GM19452 (cell line): ENCODE data around the gene HIKESHI.

ENCODE experiments used
- ATAC-seq: cut with Tn5 transposase; IDR thresholded peaks from one replicate; pipeline ENCODE4 v1.9.1; 2021; ENCODE audit not compliant: unreplicated experiment

HIKESHI gene

GRCh38 chr11:86374069-86374468 is 72.0 kb downstream of the HIKESHI start:
- no peak for ATAC-seq

GRCh38 chr11:86374586-86374985 is 72.5 kb downstream of the HIKESHI start, which contains the start of gene CCDC81:
CCDC81 (plus strand) TSS chr11:86374887; CDS start chr11:86375164, 277 bp downstream.
- no peak for ATAC-seq

GRCh38 chr11:86377972-86378371 is 75.9 kb downstream of the HIKESHI start:
- ATAC-seq: no peak

DNA sequence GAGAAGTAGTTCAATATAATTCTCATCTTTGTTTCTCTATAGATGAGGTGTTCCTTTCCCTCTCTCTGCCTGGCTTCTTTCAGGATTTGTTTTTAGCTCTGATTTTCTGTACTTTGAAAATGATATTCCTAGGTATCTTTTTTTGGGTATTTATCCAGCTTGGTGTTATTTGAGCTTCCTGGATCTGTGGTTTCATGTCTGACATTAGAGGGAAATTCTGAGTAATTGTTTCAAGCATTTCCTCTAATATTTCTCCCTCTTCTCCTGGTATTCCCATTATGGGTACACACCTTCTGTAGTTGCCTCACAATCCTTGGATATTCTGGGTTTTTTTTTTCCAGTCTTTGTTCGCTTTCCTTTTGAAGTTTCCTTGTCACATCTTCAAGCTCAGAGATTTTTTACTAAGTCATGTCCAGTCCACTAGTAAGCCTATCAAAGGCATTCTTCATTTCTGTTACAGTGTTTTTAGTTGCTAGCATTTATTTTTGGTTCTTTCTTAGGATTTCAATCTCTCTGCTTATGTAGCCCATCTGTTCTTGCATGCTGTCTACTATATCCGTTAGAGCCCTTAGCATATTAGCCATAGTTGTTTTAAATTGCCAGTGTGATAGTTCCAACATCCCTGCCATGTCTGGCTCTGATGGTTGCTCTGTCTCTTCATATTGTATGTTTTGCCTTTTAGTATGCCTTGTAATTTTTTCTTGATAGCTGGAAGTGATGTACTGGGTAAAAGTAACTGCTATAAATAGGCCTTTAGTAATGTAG is 78.4 kb downstream of the HIKESHI start:
- no peak for ATAC-seq

- no peak for ATAC-seq
Measured at GRCh38 chr11:86383041-86383955, 81.3 kb downstream of the HIKESHI start.

DNA sequence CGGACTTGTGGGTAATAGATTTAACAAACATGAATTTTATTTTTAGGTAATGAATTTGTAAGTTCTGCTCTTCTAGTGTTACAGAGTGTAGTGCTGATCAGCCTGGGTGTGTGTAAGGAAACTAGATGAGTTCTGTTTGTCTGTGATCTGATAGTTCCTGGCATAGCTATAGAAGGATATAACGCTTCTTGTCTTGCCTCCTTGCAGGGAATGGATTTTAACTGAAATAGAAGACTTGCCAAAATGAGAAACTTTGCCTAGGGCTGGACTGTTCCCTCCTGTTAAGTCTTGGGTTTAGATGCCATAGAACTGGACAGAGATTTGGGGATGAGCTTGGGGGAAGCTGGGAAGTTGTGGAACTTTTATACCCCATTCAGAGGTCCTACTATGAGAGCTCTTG is 84.2 kb downstream of the HIKESHI start:
- ATAC-seq: no peak

- no peak for ATAC-seq
Measured at GRCh38 chr11:86386746-86387145, 84.7 kb downstream of the HIKESHI start.

GRCh38 chr11:86388198-86388597 is 86.2 kb downstream of the HIKESHI start:
- no peak for ATAC-seq

DNA sequence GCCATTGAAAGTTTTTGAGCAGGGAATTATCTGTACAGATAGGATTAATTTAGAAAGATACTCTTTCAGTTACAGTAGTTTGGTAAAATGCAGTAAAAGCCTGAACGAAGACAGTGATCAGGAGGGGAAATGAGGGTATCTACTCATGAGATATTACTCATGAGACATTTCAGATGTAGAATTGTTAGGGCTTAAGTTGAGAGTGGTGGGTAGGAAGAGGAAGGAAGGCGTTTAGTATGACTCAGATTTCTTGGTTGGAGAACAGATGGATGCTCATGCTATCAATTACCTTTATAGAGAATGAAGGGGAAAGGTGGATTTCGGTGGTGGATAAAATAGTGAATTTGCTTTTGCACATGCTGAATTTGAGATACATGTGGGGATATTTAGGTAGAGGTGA is 88.4 kb downstream of the HIKESHI start:
- ATAC-seq: no peak

DNA sequence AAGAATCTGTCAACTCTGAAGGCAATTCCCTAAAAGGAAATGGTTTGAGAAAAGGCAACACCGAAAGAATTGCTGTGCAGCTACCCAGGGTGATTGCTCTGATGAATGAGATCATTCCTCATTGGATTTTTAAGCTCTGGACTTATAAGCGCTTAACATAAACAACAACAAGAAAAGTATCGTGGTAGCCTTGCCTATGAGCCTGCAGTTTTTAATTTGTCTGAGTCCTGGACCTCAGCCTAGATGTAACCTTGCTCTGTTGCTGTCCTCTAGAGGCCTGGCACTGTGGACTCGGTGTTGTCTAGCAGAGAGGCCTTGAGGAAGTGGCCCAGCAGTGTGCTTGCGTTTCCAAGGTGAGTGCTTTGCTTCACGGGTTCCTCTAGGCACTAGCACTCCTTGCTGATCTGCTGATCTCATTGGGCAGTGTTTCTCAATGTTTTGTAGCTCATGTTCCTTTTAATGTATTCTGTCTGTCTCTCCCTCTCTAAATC is 93.1 kb downstream of the HIKESHI start:
- ATAC-seq: no peak
